ENCODE data around the gene BRCC3. TPM values are rescaled to one million over a fixed set of nuclear protein-coding genes. Genes with fewer than 3 reads are reported as not detected.

The BRCC3 gene
- total and polyA plus RNA-seq, 2 of the 13 experiments (the other 11 are each of a cell fraction or from before 2014, with no cell fraction given), result 19.8 to 24.3 TPM

GRCh38 chrX:155108427-155108826 lies 37.1 kb downstream of the BRCC3 start:
- Histone ChIP-seq H3K9me3 (ENCODE audit: low read length) (no peaks in the 10 kb centered on the region), H3K4me2 (ENCODE audit: low read depth, low read length) (no peak overlapping the region), H3K9ac (ENCODE audit: insufficient read depth, low read depth, low read length) (no peak overlapping the region), H4K20me1 (ENCODE audit: insufficient read depth, low read length) (no peaks in the 10 kb centered on the region), H2AFZ (ENCODE audit: low read length) (no peak overlapping the region), H3K27ac (ENCODE audit: extremely low read length, insufficient read depth, low read length) (no peak overlapping the region), H3K79me2 (ENCODE audit: insufficient read depth, low read length) (no peaks in the 10 kb centered on the region), H3K4me1 (ENCODE audit: insufficient read depth, low read length) (peaks cover 7% of the 10 kb centered on the region; the same call in 1 of the 2 replicates), H3K27me3 (ENCODE audit: control insufficient read depth in 1 of 2, insufficient read depth in 2 of 2, low read length in 2 of 2) (no peaks in the 10 kb centered on the region), H3K36me3 (replicated peaks in 1 of 2; ENCODE audit: control insufficient read depth in 1 of 2, insufficient read depth in 2 of 2, low read length in 2 of 2) (no peaks in the 10 kb centered on the region; a peak in 2 of 5 replicates), H3K4me3 (replicated peaks in 1 of 3; ENCODE audit: insufficient read depth in 1 of 3, low read depth in 2 of 3, low read length in 3 of 3) (no peak overlapping the region)
- intact Hi-C loops (cut with micrococcal nuclease; ENCODE audit: unreplicated experiment) (no loop called here), in situ Hi-C loops (cut with HindIII; ENCODE audit: extremely low pct_ligation_motif_present, low pct_unique_long_range_greater_than_20kb) (no loop called here)
- TF ChIP-seq MYNN (CRISPR knock-in tag; IDR thresholded peaks at IDR 0.05; ENCODE audit: low read depth), result no peak
- no peak for TF ChIP-seq ZNF333 (CRISPR knock-in tag; IDR thresholded peaks at IDR 0.05; ENCODE audit: borderline replicate concordance)
- no peak for TF ChIP-seq ZFY (CRISPR knock-in tag; IDR thresholded peaks at IDR 0.05)
- no peak for TF ChIP-seq RFX3 (CRISPR knock-in tag; IDR thresholded peaks at IDR 0.05)
- no peak for TF ChIP-seq FOSL1 (CRISPR knock-in tag; IDR thresholded peaks at IDR 0.05; ENCODE audit: borderline replicate concordance)
- TF ChIP-seq DMTF1 (CRISPR knock-in tag; IDR thresholded peaks at IDR 0.05), result no peak
- TF ChIP-seq ZNF614 (CRISPR knock-in tag; IDR thresholded peaks at IDR 0.05; ENCODE audit: borderline replicate concordance), result no peak
- TF ChIP-seq ZNF34 (CRISPR knock-in tag; IDR thresholded peaks at IDR 0.05; ENCODE audit: borderline replicate concordance), result no peak
- no peak for TF ChIP-seq KIAA2018 (CRISPR knock-in tag; IDR thresholded peaks at IDR 0.05; ENCODE audit: borderline replicate concordance)
- TF ChIP-seq ZC3H4 (CRISPR knock-in tag; IDR thresholded peaks at IDR 0.05; ENCODE audit: borderline replicate concordance), result no peak
- TF ChIP-seq ZNF639 (CRISPR knock-in tag; conservative IDR thresholded peaks at IDR 0.05), result no peak
- DNase-seq (ENCODE audit: low spot score), result no peak
- no TSS peak for BruUV-seq (replicated peaks)
- FAIRE-seq, result no peak
- CTCF ChIA-PET (ENCODE audit: low intra/inter-chr PET ratio, low total read pairs), result no interaction called here
- POLR2A ChIA-PET, result no interaction called here
- no peak for ATAC-seq

All from HepG2 (cell line).